Measurements from ENCODE around the gene BEND4.
A peak's percentile ranks its signal among the peaks of the same experiment; 100 is the strongest.
"Not testable (repeated sequence)": the region's sequence is repeated elsewhere in the genome, so short reads cannot be mapped to it uniquely, and the experiment has no call there.

BEND4 gene

DNA sequence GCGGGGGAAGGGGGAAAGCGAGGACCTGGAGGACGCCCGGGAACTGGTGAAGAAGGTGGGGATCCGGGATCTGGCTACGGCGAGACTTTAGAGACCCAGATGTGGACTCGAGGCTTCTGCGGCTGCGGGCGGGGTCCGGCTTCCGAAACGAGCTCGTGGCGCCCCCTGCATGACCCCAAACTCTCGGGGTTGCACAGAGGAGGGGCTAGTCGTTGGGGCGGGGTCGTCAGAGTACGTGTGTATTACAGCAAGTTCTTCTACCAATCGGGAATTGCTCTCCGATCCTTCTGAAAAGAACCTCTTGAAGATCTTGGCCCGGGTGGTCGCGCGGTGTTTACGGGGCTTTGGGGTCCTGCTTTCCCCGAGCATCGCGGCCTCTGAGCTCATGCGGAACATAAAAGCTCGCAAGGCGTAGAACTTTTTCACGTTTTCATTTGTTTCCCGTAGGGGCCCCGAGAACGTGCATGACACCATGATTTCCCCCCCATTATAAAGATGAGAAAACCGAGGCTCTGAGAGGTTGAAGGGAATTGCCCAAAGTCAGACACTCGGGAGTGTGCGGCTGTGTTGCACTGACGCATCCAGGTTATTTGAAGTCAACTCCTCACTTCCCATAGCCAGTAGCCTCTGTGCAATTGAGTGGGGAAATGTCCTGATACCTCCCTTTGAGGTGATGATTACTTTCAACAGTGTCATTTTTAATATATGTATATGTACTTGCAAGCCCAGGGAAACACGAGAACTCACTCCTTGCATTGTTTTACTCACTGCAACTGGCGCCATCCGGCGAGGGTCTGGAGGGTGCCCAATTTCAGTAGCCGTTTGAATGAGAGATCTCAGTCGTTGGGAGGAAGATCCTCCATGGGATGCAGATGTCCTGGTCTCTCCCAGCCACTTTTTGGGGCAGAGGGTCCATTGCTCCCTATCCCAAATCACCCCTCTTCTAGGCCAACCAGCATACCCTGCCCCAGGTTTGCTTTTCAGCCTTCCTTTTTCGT is at the start of gene BEND4:
TSS of gene BEND4 (minus strand) at position 149 of the 998 bp plus-strand sequence. CDS start 512 bp downstream, outside the sequence.
- DNase-seq, result no peak

GRCh38 chr4:42197341-42197740 is 44.9 kb upstream of the BEND4 start:
- no peak for DNase-seq

- DNase-seq, result no peak
Observed at GRCh38 chr4:42172921-42173320, 20.5 kb upstream of the BEND4 start.

DNA sequence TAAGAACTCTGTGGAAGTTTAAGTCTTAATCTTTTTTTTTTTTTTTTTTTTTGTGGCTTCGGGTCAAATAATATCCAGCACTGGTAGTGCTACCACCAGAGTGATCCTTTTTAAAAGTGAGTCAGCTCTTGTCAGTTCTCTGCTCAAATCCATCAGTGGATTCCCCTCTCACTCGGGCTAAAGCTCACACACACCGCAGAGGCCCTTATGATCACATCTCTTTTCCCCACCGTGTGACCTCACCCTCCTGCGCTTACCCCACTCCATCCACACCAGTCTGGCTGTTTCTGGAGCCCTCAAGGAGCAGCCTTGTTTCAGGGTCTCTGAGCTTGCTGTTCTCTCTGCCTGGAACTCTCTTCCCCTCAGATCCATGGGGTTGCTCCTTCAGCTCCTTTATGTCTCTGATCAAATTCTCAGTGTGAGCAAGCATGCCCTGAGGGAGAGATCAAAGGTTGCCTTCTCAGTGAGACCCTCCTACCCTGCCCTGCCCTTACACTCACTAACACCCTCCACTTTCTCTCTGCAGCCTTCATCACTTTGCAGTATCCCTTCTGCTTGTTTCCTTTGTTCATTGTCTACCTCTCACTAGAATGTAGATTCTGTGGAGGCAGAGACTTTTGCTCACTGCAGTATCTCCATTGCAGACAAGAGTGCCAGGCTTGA is 19.8 kb upstream of the BEND4 start:
- no peak for DNase-seq

DNA sequence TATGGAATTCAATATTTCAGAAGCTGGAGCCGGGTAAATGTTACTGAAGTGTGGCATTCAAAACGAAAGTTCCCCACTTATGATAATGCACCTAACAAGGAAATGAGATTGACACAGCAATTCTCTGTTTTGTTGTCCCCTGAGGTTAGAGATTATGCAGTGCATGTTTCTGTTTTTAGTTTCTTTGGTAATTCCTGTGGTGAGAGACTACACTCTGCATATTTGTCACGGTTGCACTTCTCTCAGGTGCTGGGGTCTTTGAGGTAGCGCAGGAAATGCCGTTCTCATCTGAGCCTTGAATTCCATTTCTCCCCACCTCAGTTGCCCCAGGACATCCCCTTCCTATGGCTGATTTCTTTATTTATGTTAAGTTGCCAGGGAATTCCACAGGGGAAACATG is 15.3 kb upstream of the BEND4 start:
- DNase-seq, result no peak

DNA sequence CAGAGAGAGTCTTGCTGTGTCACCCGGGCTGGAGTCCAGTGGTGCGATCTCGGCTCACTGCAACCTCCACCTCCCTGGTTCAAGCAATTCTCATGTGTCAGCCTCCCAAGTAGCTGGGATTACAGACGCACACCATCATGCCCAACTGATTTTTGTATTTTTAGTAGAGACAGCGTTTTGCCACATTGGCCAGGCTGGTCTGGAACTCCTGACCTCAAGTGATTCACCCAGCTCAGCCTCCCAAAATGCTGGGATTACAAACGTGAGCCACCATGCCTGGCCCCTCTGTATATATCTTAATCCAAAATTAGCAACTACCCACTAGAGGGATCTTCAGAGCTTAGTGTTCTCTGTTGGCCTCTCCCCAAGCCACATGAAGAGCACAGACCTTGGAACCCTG is 13.7 kb upstream of the BEND4 start:
- DNase-seq, result not testable (repeated sequence)

GRCh38 chr4:42159271-42160001 is 7.0 kb upstream of the BEND4 start:
- DNase-seq, result no peak

GRCh38 chr4:42151568-42152506 is 618 bp downstream of the BEND4 start:
- peak; percentile 42 for DNase-seq

- DNase-seq, result peak; percentile 11
Observed at GRCh38 chr4:42150653-42151567, 1.5 kb downstream of the BEND4 start.

- DNase-seq, result no peak
Observed at GRCh38 chr4:42149004-42149403, 3.5 kb downstream of the BEND4 start.

GRCh38 chr4:42148425-42148824 is 4.0 kb downstream of the BEND4 start:
- DNase-seq, result no peak

DNA sequence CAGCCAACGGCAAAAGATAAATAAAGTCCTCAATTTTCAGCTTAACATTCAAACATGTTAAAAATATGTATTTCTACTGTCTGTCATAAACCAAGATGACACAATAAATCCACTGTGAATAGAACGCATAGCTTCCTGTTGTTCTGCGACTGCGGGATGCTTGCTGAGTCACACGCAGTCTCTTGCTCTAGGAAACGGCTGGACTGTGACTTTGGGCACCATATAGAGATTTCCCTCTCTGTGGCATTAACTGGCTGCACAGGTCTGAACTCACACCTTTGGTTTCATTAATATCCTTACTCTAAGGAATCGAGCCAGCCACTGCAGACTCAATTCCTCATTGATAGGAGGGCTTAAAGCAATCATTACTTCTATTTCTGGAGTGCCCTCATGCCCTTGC is 8.4 kb downstream of the BEND4 start:
- DNase-seq, result no peak

DNA sequence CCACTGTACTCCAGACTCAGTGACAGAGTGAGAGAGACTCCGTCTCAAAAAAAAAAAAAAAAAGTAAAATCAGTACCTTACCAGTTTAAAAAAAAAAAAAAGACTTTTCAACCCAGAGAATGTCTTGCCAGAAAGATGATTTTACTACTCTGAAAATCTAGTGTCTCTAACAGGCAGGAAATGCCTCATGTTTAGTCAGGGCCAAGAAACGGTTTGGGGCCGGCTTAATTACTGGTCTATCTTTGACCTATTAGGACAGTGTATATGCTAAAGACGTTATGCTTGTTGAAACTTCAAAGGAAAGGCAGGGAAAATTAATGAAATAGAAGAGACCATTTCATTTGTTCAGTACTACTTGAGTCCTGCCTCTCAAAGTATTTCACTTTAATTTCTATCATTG is 9.9 kb downstream of the BEND4 start:
- DNase-seq, result no peak

GRCh38 chr4:42136371-42136770 is 16.1 kb downstream of the BEND4 start:
- DNase-seq, result no peak

DNA sequence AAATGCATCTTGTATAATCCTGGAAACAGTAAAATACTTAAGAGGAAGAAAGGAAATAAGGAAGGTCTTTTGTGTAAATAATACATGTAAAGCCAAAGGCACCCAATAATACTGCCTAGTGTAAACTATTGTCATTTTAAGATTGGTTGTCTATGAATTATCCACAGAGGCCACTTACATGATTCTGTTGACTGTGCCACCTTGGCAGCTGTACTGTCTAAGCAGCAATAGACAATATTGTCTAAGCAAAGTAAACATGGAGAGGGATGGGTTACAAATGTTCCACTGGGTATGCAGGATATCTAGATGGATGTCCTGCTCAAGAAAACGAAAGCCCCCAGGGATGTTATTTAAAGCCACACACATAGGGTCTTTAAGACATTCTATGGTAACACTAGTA is 19.4 kb downstream of the BEND4 start:
- no peak for DNase-seq

DNA sequence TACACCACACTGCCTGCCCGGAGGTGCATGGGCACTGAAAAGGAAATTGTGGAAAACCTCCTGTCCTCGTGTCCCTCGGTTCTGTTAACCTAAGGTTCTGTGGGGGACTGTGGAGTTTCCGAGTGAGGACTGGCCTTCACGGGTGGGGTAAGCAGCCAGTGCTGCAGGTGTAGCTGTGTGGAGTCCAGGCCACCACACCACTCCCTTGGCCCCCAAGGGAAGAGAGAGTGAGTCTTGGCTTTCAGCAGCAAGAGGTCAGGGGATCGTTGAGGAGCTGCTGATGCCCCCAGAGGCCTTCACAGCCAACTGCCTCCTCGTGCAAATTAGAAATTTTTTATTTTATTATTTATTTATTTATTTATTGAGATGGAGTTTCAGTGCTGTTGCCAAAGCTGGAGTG is 20.4 kb downstream of the BEND4 start:
- no peak for DNase-seq

- no peak for DNase-seq
Observed at GRCh38 chr4:42123071-42123644, 29.3 kb downstream of the BEND4 start.

GRCh38 chr4:42122237-42122636 is 30.2 kb downstream of the BEND4 start:
- no peak for DNase-seq

GRCh38 chr4:42119886-42120285 is 32.6 kb downstream of the BEND4 start:
- DNase-seq, result no peak

- no peak for DNase-seq
Observed at GRCh38 chr4:42112846-42113245, 39.6 kb downstream of the BEND4 start.

DNA sequence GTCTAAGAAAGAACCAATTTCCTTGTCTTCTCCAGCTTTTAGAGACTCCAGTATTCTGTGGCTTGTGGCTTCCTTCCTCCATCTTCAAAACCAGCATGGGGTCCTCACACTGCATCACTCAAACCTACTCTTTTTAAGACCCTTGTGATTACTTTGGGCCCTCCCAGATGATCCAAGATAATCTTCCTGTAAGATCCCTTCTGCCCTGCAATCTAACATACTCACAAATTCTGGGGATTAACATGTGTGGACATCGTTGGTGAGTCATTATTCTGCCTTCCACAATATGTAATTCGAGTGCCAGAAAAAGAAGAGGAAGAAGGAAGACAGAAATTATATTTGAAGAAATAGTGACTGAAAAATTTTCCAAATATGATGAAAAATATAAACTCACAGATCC is 47.9 kb downstream of the BEND4 start:
- DNase-seq, result no peak

Measured in NCI-H146 (cell line).